NB4 (cell line): ENCODE data around the gene CD14.
"Not testable (repeated sequence)": the region's sequence is repeated elsewhere in the genome, so short reads cannot be mapped to it uniquely, and the experiment has no call there.

ENCODE experiments used
- DNase-seq: peaks from one replicate; pipeline ENCODE4 v3.0.0; 2010; ENCODE audit warnings: low read depth
- H3K4me3 ChIP-seq: one replicate; pipeline ENCODE4 v1.5.1; 2011; ENCODE audit warnings: mild to moderate bottlenecking, low read depth, low read length, moderate library complexity
- CTCF ChIP-seq: IDR thresholded peaks from one replicate; pipeline ENCODE4 v1.5.1; 2012; ENCODE audit warnings: low read depth, low read length
- MAX ChIP-seq: IDR thresholded peaks from 2 replicates; pipeline ENCODE4 v1.6.1; 2011; ENCODE audit warnings: low read depth, low read length
- MYC ChIP-seq: IDR thresholded peaks from 2 replicates; pipeline ENCODE4 v1.6.1; 2011; ENCODE audit warnings: low read depth, low read length
- POLR2A ChIP-seq: IDR thresholded peaks from 2 replicates; pipeline ENCODE4 v1.6.1; 2011; ENCODE audit warnings: mild to moderate bottlenecking; ENCODE audit not compliant: insufficient read length; ENCODE audit errors: extremely low read depth

Gene CD14

GRCh38 chr5:140673187-140673976 is 40.4 kb upstream of the CD14 start, which contains the start of gene DND1:
Gene DND1, minus strand, starts transcription at chr5:140673576. Its CDS starts 34 bp downstream, at chr5:140673542.
- TF ChIP-seq MAX (no peak), CTCF (no peak), POLR2A (no peak), MYC (no peak)
- peak; percentile 30 for DNase-seq
- H3K4me3 ChIP-seq: no peak within 1 kb of the TSS

GRCh38 chr5:140672455-140673186 is 39.6 kb upstream of the CD14 start:
- peak; percentile 50 for DNase-seq
- no peak overlapping the region for H3K4me3 ChIP-seq
- TF ChIP-seq MYC: no peak
- no peak for TF ChIP-seq CTCF
- no peak for TF ChIP-seq POLR2A
- TF ChIP-seq MAX: no peak

- TF ChIP-seq MAX: no peak
- TF ChIP-seq CTCF: no peak
- TF ChIP-seq MYC: no peak
- no peak for DNase-seq
- H3K4me3 ChIP-seq: no peak overlapping the region
These were observed 38.6 kb upstream of the CD14 start for GRCh38 chr5:140671472-140672125.

GRCh38 chr5:140671035-140671434 is 38.1 kb upstream of the CD14 start:
- DNase-seq, H3K4me3 ChIP-seq: not testable (repeated sequence)

GRCh38 chr5:140664359-140665119 is 31.6 kb upstream of the CD14 start, which contains the start of gene WDR55:
Gene WDR55, plus strand, starts transcription at chr5:140664904. Its CDS starts 9 bp downstream, at chr5:140664913.
- peak; percentile 97 for DNase-seq
- TF ChIP-seq POLR2A (peak; percentile 77), MAX (peak; percentile 48; the same call in 1 of the 2 replicates), CTCF (no peak), MYC (peak; percentile 6; the same call in 1 of the 2 replicates)
- H3K4me3 ChIP-seq: peak within 1 kb of the TSS; percentile 99
